ENCODE data around the gene ILKAP.

DNA sequence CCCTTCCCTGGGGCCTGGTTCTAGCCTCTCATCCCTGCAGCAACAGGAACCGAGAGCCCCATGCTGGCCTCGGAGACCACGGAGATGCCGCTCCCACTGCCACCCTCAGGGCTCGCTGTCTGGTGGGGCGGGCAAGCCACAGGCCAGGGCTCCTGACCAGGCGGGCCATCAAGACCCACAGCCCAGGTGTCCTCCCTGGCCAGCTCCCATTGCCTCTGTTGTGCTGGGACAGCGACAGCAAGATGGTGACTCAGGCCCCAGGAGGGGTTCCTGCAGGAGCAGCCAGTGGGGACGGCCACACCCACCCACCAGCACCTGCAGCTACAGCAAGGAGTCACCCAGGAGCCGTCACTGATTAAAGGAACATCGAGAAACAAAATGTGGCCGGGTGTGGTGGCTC, 57.6 kb downstream of the ILKAP start:
- TF ChIP-seq, protein P1, sequence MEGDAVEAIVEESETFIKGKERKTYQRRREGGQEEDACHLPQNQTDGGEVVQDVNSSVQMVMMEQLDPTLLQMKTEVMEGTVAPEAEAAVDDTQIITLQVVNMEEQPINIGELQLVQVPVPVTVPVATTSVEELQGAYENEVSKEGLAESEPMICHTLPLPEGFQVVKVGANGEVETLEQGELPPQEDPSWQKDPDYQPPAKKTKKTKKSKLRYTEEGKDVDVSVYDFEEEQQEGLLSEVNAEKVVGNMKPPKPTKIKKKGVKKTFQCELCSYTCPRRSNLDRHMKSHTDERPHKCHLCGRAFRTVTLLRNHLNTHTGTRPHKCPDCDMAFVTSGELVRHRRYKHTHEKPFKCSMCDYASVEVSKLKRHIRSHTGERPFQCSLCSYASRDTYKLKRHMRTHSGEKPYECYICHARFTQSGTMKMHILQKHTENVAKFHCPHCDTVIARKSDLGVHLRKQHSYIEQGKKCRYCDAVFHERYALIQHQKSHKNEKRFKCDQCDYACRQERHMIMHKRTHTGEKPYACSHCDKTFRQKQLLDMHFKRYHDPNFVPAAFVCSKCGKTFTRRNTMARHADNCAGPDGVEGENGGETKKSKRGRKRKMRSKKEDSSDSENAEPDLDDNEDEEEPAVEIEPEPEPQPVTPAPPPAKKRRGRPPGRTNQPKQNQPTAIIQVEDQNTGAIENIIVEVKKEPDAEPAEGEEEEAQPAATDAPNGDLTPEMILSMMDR (IDR thresholded peaks at IDR 0.05; ENCODE audit: poor library complexity, severe bottlenecking): no peak
- no peak for TF ChIP-seq SMC3 (conservative IDR thresholded peaks at IDR 0.05; ENCODE audit: poor library complexity)
